NCI-H2196 treated with DMSO at 0.1 percent for 48 hours (cell line): ENCODE data around the gene MAIP1.

ENCODE experiments used
- DNase-seq: peaks from one replicate; lab custom pipeline; 2025; ENCODE audit not compliant: unreplicated experiment; lab: John Stamatoyannopoulos, UW

The MAIP1 gene

DNA sequence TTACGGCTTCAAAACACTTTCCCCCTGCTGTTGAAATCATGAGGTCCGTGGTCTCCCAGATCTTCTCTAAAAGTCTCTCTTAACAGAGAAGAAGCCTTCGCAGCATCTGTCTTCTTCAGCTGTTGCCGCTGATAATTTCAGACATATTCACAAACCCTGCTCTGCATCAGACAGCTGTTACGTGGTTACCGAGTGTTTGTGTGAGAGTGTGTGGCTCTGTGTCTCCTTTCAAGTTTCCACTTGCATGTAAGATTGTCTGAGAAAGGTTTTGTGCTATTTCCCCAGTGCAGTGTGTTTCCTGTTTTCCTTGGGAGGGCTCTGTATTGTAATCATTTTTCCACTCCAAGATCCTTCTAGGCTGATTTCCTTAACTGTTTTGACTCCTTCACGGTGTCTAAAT, 32.8 kb downstream of the MAIP1 start:
- no peak for DNase-seq

DNA sequence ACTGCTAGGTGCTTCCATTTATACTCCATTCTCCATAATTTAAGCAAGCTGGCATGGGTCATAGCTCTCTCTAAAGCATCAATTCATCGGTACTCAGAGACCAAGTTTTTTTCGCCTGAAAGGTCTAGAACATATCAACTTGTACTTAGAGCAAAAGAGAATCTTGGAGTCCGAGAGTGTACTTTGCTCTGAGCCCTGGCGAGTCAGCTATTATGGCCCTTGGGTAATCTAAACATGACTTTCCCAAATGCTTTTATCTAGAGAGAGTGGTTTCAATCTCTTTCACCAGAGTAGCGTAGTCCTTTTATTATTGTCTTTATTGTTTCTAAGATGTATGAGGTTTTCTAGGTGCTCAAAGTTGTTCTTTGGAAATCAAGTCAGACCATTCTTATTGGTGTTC, 34.4 kb downstream of the MAIP1 start:
- no peak for DNase-seq

DNA sequence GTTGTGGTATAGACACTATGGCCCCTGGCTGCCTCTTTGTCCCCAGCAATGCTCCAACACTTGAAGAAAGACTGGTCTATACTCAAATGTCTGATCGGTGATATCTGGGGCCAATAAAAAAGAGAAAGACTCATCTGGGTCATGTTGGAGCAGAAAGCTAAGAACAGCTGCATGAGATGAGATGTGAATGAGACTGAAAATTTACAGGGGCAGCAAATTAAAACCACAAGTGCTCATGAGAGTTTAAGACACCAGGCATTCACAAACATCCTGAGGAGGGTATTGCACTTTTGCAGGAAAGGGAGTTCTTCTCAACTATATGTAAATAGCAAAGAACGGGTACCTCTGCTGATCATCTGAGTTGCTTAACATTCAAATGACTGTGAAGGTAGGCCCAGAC, 36.3 kb downstream of the MAIP1 start:
- DNase-seq, result no peak

DNA sequence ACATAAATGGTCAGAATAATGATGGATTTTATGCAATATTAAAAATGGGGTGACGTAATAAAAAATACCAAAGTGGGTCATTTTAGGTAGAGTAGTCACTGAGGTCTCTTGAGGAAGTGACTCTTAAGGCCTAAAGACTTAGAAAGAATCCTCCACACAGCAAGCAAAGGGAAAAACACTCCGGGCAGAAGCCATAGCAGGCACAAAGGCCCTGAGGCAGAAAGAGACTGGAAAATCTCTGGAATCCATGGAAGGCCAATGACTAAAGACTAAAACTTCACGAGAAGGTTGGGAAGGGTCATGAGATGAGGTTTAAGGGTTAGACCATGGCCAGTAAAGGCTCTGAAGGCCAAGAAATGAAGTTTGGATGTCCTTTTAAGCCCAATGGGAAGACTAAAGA, 36.9 kb downstream of the MAIP1 start:
- no peak for DNase-seq

DNA sequence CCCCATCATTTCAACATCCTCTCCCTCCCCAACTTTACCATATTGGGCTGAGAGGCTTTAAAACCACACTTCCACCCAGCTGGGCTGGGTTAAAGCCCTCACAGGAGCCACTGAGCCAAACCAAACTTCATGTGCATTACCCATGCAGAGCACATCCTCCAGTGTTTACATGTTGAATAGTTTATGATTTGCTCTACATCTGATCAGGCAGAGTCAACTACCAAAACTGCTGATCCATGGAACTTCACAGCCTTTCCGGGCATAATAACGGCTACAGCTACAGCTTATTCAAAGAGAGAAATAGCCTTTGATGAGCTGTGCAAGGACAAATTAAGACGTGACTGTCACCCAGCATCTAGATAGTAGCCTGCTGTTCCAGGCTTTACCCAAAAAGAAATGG, 39.0 kb downstream of the MAIP1 start:
- no peak for DNase-seq

DNA sequence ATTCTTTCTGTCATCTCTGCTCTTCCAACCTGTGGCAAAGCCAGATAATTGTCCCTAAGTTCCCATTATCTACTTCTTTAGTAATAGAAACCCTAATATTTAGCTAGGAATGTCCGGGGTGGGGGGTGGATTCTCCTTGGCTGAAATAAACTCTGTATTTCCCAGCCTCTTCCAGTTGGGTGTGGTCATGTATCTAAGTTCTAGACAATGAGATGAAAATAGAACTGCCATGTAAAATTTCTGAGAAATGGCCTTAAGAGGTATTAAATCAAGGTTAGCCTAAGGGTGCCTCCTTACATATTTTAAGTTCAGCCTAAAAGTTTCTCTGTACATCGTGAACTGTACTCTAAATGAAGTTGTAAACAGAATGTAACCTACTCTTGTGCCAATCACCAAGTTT, 39.5 kb downstream of the MAIP1 start:
- DNase-seq, result no peak

DNA sequence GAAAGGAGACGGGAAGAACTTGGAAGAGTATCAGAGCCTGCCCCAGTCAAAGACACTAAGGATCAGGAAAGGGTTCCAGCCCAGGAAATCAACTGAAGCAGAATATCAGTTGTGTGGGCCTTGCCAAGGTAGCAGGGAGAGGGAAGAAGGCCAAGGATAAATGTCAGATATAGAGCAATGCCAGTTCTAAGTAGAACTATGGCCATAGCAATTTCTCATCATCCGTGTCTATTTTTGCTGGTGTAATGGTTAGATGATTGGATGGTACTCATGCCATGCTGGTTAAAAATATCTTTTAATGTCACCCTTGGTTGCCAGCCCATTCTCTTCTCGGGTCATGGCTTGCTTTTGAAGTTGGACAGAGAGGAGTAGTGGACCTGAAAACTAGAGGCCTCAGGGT, 41.9 kb downstream of the MAIP1 start:
- DNase-seq, result no peak

DNA sequence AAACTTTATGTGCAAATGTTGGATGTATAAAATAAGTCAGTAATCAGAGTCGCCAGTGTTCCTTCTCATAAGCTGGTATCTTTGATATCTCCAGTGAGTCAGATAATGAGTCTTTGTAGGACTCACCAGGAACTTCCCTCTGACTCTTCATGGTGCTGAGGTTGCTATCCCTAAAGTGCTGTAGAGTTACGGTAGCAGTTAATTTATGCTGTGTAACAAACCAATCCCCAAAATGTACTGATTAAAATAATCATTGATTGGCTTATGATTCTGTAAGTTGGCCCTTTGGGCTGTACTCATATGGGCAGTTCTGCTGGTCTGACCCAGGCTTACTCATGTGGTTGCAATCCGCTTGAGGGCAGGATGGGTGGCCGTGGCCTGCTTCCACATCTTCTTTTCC, 43.8 kb downstream of the MAIP1 start:
- no peak for DNase-seq

DNA sequence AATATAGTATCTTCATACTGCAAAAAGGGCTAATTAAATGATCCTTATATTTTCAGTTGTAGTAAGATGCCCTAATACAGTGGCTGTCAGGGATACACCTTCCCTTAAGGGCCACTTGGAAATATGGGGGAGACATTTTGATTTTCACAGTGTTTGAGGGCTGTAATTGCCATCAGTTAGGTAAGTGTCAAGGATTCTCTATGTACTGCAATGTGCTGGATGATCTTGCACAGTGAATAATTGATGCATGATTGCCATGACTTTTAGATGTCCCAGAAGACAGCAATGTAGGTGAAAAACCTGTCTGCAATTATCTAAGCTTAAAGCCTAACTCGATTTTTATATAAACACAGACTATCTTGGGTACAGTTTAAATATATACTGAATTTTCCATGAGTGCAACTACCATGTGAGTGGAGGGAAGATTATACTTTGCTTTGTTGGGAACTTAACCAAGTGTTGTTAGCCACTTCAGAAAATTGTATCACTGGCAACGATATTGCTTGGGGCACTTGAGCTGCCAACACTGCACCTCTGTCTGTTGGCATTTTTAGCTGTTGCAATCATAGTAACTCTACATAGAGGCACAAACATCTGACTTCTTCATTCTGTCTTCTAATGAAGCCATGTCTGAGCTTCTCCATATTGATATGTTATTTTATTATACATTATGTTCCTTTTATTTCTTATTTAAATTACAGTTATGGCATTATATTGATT, 45.2 kb downstream of the MAIP1 start:
- DNase-seq, result no peak

DNA sequence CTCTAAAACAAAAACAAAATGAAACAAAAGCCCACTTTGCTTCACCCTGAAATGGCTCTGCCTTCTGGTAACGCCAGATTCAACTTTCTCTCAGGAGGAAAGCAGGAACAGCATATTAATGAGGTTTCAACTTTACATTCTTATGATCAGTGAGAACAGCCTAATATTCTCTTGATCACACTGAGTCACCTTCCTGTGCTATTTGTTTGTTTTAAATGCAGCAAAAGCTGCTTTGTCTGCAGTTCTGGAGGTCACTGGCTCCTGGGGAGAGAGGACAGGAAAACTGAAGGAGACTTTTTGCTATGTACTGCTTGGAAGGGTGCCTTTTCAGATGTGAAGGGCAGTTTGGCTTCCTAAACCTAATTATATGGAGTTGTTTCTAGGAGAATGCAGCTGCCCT, 48.1 kb downstream of the MAIP1 start:
- DNase-seq, result no peak

DNA sequence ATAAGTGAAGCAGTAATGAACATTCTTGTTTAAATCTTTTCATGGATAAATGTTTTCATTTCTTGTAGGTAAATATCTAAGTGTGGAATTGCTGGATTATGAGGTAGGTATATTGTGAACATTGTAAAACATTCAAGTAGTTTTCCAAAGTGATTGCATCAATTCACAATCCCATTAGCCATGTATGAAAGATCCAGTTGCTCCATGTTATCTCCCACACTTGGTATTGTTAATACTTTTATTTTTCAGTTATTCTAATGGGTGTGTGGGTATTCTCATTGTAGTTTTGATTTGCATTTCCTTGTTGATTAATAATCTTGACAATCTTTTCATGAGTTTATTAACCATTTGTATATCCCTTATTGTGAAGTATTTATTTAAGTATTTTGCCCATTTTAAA, 50.3 kb downstream of the MAIP1 start:
- no peak for DNase-seq

DNA sequence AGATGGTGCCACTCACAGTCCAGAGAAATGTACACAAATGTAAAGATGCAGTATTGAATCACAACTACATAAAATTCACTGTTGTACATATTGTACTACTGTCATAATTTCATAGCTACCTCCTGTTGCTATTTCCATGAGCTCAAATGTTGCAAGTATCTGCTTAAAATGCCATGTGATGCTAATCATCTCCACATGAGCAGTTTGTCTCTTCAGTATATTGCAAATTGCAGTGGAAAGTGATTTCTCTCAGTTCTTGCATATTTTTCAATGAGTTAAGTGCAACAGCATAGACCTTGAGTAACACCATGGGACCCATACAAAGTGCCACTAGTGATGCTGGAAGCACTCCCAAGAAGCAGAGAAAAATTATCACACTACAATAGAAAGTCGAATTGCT, 51.9 kb downstream of the MAIP1 start:
- DNase-seq, result no peak

DNA sequence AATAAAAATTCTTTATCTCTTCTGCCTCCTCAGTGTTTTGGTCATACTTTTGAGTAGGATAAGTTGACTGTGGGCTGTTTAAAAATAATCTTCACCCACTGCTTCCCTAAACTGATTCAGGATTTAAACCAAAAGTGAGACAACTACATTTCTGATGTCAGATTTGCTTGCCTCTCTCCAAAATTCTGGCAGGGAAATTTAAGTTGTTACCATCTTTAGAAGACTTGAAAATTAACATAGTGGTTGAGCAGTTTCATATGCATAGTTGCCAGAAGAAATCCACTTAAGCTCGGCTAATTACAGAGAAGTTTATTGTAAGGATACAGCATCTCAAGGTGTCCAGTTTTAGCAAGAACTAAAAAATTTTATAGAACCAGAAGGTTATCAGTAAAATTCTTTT, 57.0 kb downstream of the MAIP1 start:
- no peak for DNase-seq
